Measurements from ENCODE around the gene KRT86. TPM values are rescaled to one million over a fixed set of nuclear protein-coding genes. Genes with fewer than 3 reads are reported as not detected.

KRT86 gene
- polyA plus RNA-seq, 1 donor (not counting 4 experiments of a cell fraction or from before 2014, with no cell fraction given): not detected

GRCh38 chr12:52313926-52314325, 39.5 kb downstream of the KRT86 start:
- DNase-seq (ENCODE audit: low read depth, low spot score): no peak
- no peak for TF ChIP-seq EZH2 (IDR thresholded peaks at IDR 0.05; ENCODE audit: low read length)
- TF ChIP-seq, protein P1, sequence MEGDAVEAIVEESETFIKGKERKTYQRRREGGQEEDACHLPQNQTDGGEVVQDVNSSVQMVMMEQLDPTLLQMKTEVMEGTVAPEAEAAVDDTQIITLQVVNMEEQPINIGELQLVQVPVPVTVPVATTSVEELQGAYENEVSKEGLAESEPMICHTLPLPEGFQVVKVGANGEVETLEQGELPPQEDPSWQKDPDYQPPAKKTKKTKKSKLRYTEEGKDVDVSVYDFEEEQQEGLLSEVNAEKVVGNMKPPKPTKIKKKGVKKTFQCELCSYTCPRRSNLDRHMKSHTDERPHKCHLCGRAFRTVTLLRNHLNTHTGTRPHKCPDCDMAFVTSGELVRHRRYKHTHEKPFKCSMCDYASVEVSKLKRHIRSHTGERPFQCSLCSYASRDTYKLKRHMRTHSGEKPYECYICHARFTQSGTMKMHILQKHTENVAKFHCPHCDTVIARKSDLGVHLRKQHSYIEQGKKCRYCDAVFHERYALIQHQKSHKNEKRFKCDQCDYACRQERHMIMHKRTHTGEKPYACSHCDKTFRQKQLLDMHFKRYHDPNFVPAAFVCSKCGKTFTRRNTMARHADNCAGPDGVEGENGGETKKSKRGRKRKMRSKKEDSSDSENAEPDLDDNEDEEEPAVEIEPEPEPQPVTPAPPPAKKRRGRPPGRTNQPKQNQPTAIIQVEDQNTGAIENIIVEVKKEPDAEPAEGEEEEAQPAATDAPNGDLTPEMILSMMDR (optimal IDR thresholded peaks at IDR 0.05 in 1 of 3, IDR thresholded peaks at IDR 0.05 in 1 of 3, conservative IDR thresholded peaks at IDR 0.05 in 1 of 3; ENCODE audit: extremely low read depth in 1 of 3, insufficient read depth in 2 of 3, low read length in 3 of 3): no peak
- Histone ChIP-seq H3K9ac (ENCODE audit: control insufficient read depth, extremely low read depth, insufficient read depth, low read length) (no peak overlapping the region), H3K9me3 (ENCODE audit: control insufficient read depth, low read depth, low read length) (no peaks in the 10 kb centered on the region), H3K36me3 (ENCODE audit: control insufficient read depth in 2 of 2, extremely low read depth in 1 of 2, insufficient read depth in 2 of 2, low read length in 2 of 2) (no peaks in the 10 kb centered on the region), H3K9me1 (ENCODE audit: control insufficient read depth, extremely low read depth, insufficient read depth, low read length) (no peaks in the 10 kb centered on the region), H3K4me3 (ENCODE audit: control insufficient read depth in 2 of 3, extremely low read depth in 1 of 3, insufficient read depth in 2 of 3, low read depth in 1 of 3, low read length in 3 of 3) (no peak overlapping the region), H2AFZ (ENCODE audit: control insufficient read depth, low read length) (no peak overlapping the region), H3K27ac (ENCODE audit: control insufficient read depth, insufficient read depth, low read length) (no peak overlapping the region), H3K27me3 (ENCODE audit: control insufficient read depth, extremely low read depth, insufficient read depth, low read length) (peaks cover 18% of the 10 kb centered on the region), H3K4me2 (ENCODE audit: control insufficient read depth, extremely low read depth, insufficient read depth, low read depth, low read length) (no peak overlapping the region), H3K4me1 (ENCODE audit: control insufficient read depth, extremely low read depth, insufficient read depth, low read length) (peaks cover 1% of the 10 kb centered on the region), H3K79me2 (ENCODE audit: control insufficient read depth, insufficient read depth, low read length) (no peaks in the 10 kb centered on the region), H4K20me1 (ENCODE audit: control insufficient read depth, extremely low read depth, insufficient read depth, low read length) (no peaks in the 10 kb centered on the region)
- FAIRE-seq: no peak
- dilution Hi-C loops (cut with MboI; ENCODE audit: extremely low pct_ligation_motif_present, low sequenced_read_pairs): no loop called here

DNA sequence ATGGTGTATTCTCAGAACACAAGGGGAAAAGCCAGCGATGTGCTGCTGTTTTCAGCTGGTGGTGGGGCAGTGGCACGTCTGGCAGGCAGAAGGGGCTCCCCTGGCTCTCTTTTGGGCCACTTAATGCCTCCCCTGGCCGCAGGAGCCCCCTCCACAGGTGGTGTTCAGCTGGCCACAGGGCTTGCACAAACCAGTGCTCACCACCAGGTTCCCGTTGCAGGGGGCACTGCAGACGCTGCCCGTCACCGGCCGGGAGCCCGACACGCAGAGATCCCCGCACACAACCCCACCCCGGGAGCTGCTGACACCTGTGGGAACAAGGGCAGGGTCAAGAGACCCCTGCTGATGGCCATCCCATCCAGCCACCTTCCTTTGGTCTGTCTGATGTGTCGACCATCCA, 40.1 kb downstream of the KRT86 start:
- peaks cover 13% of the 10 kb centered on the region for H3K27me3 ChIP-seq (ENCODE audit: control insufficient read depth, extremely low read depth, insufficient read depth, low read length)
- no peak for FAIRE-seq

More for the DNA sequence above, 40.1 kb downstream of the KRT86 start:
- no peaks in the 10 kb centered on the region for H4K20me1 ChIP-seq (ENCODE audit: control insufficient read depth, extremely low read depth, insufficient read depth, low read length)
- no peak overlapping the region for H3K9ac ChIP-seq (ENCODE audit: control insufficient read depth, extremely low read depth, insufficient read depth, low read length)
- TF ChIP-seq, protein P1 (optimal IDR thresholded peaks at IDR 0.05 in 1 of 3, IDR thresholded peaks at IDR 0.05 in 1 of 3, conservative IDR thresholded peaks at IDR 0.05 in 1 of 3; ENCODE audit: extremely low read depth in 1 of 3, insufficient read depth in 2 of 3, low read length in 3 of 3): no peak
- no peak for TF ChIP-seq EZH2 (IDR thresholded peaks at IDR 0.05; ENCODE audit: low read length)
- H3K4me1 ChIP-seq (ENCODE audit: control insufficient read depth, extremely low read depth, insufficient read depth, low read length): no peaks in the 10 kb centered on the region
- H3K4me3 ChIP-seq (ENCODE audit: control insufficient read depth in 2 of 3, extremely low read depth in 1 of 3, insufficient read depth in 2 of 3, low read depth in 1 of 3, low read length in 3 of 3): no peak overlapping the region
- no peak for DNase-seq (ENCODE audit: low read depth, low spot score)
- H3K9me3 ChIP-seq (ENCODE audit: control insufficient read depth, low read depth, low read length): no peaks in the 10 kb centered on the region
- H3K27ac ChIP-seq (ENCODE audit: control insufficient read depth, insufficient read depth, low read length): no peak overlapping the region
- H3K4me2 ChIP-seq (ENCODE audit: control insufficient read depth, extremely low read depth, insufficient read depth, low read depth, low read length): no peak overlapping the region
- H2AFZ ChIP-seq (ENCODE audit: control insufficient read depth, low read length): no peak overlapping the region
- no peaks in the 10 kb centered on the region for H3K36me3 ChIP-seq (ENCODE audit: control insufficient read depth in 2 of 2, extremely low read depth in 1 of 2, insufficient read depth in 2 of 2, low read length in 2 of 2)
- H3K9me1 ChIP-seq (ENCODE audit: control insufficient read depth, extremely low read depth, insufficient read depth, low read length): no peaks in the 10 kb centered on the region
- no peaks in the 10 kb centered on the region for H3K79me2 ChIP-seq (ENCODE audit: control insufficient read depth, insufficient read depth, low read length)
- dilution Hi-C loops (cut with MboI; ENCODE audit: extremely low pct_ligation_motif_present, low sequenced_read_pairs): no loop called here

Data from keratinocyte (primary cell).